GM19240 (cell line): ENCODE data around the gene GALNT16.
A peak's percentile ranks its signal among the peaks of the same experiment; 100 is the strongest.
"Not testable (repeated sequence)": the region's sequence is repeated elsewhere in the genome, so short reads cannot be mapped to it uniquely, and the experiment has no call there.

Source experiments
- DNase-seq: peaks from one replicate; pipeline ENCODE4 v3.0.0; 2011; ENCODE audit warnings: low spot score; ENCODE audit not compliant: insufficient read length

The GALNT16 gene

DNA sequence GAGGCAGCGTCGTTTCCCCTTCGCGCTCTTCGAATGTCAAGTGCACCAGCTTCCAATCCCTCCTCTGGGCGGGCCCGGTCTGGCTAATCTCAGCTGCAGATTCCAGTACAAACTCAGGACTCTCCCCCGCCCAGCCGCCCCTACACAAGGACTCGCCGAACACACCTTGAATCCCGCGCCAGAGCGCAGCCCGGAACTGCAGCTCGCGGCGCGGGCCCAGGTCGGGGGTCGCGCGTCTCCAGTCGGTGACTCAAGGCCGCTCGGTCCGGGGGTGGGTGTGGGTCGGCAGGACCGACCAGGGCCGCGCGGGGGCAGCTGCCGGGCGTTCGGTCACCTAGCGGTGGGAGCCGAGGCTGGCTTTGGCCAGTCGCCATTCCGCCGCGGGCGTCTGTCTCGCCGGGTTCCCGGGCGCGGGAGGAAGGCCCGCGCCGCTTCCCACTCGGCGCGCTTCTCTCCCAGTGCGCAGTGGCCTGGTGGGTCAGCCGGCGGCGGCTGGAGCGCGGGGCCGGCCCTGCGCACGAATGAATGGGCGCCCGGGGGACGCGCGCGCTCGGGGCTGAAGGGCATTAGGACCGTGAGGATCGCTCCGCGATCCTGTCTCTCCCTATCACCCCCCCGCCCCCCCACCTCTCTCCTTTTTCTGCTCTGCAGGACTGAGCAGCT lies at the start of gene GALNT16:
TSS of gene GALNT16 (plus strand) at position 632 of the 663 bp plus-strand sequence. CDS start 133 bp downstream, outside the sequence.
- no peak for DNase-seq

DNA sequence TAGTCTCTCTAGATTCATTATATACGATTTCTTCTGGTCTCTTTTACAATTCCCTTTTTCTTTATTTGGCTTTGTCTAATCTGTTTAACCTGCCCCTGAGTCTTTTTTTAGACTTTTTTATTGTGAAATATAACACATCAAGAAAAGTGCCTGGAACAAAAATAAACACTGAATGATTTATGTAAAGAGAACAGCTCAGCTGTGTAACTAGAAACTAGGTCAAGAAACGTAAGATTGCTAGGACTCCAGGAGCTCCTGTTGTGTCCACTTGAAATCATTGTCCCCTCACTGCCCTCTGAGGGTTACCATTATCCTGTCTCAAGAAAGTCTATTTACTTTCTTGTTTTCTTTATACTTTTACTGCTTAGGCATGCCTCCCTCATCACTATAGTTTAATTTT lies 45.6 kb upstream of the GALNT16 start:
- DNase-seq: no peak

DNA sequence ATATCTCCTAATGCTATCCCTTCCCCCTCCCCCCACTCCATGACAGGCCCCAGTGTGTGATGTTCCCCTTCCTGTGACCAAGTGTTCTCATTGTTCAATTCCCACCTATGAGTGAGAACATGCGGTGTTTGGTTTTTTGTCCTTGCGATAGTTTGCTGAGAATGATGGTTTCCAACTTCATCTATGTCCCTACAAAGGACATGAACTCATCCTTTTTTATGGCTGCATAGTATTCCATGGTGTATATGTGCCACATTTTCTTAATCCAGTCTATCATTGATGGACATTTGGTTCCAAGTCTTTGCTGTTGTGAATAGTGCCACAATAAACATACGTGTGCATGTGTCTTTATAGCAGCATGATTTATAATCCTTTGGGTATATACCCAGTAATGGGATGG lies 42.3 kb upstream of the GALNT16 start:
- DNase-seq: not testable (repeated sequence)

DNA sequence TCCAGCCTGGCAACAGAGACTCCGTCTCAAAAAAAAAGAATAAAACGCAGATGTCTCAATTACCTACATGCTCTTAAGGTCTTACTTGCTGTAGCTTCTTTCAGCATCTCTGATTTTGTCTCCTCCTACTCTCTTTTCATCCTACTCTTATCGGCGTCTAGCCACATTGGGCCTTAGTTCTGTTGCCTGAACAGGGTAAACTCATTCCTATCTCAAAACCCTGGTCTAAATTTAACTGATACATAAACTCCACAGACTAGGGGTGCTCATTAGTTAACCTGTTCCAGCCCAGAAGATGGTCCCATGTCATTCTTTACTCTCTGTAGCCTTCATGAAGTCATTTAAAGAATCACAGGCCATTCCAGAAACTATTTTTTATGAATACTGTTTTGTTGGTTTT lies 35.0 kb upstream of the GALNT16 start:
- DNase-seq: no peak

DNA sequence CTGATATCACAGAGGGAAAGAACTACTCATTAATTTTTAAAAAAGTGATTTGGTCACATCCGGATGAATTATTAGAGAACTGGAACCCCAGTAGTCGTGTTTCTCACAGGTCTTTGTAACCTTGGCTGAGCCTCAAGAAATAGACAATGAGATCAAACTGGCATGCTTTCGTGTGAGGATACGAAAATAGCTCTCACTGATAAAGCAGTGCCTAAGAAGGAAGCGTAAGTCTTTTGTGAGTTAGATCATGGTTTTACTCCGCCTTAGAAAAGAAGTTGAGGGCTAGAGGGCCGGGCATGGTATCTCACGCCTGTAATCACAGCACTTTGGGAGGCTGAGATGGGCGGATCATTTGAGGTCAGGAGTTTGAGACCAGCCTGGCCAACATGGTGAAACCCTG lies 33.8 kb upstream of the GALNT16 start:
- no peak for DNase-seq

DNA sequence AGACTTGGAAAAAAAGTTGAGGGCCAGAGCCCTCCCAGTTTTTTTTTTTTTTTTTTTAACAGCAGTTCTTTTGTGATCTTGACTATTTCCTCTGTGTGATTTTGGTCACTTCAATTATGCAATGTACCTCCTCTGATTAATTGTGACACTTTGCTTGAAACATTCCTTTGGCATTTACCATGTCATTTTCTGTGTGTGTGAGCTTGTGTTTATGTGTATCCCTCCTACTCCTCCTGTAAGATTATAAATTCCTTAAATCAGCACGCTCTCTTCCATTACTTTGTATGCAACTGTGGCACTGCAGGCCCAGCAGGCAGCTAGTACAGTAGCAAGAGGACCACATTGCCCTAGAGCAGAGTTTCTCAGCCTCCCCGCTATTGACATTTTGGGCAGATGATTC lies 33.2 kb upstream of the GALNT16 start:
- no peak for DNase-seq

DNA sequence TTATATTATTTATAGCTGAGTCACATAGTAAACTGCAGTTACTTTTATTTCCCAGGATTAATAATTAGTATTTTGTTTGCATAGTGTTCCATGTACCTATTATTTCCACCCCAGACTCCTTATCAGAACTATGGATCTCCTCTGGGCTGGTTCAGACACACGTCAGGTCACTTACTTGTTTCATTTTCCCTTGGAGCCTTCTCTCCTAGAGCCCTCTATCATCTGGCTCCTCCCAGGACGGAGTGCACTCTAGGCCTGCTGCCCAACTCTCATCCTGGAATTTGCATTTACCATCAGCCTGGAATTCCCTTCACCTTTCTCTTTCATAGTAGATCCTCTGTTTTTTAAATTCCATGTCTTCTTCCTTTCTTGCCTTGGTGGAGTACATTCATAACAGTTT lies 28.5 kb upstream of the GALNT16 start:
- no peak for DNase-seq

DNA sequence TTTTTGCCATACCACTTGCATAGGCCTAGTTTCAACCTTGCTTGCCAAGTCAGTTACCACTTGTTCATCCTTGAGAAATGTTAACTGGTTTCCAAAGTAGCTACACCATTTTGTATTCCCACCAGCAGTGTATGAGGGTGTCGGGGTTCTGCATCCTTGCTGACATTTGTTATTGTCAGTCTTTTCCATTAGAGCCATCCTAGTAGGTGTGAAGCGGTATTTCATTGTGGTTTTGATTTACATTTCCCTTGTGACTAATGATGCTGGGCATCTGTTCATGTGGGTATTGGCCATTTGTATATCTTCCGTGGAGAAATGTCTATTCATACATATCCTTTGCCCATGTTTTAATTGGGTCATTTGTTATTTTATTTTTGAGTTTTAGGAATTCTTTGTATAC lies 27.6 kb upstream of the GALNT16 start:
- DNase-seq: no peak

DNA sequence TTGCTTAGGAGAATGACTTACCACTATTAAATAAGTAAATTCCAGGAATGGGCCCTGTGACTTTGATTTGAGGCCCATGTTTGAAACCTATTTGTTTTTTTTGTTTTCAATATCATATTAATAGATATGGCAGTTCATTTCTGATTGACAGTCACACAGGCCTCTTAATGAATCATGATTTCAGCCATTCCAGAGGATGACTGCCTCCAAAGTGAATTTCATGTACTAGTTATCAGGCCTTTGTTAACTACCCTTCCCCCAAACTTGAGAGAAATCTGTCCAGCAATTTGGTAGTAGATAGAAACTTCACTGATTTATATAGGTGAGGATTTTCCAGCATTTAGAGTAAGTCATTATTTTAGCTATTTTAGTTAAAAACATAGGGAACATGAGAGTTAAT lies 25.9 kb upstream of the GALNT16 start:
- DNase-seq: no peak

DNA sequence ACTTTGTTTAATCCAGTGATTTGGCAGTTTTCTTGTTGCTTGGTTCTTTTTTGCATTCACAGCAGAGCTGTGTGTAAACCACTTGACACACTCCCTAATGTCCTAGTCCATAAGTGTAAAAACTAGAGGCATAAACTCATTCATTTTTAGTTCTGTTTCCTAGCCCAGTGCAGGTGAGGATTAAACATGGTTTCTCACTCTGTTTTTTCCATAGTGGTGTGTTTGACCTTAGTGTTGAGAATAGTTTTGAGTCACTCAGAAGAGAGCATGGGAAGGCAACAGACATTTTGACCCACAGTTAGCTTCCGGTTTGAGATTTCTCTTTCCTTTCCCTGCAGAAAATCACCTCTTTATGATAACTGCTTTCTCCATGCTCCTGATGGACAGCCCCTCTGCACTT lies 24.2 kb upstream of the GALNT16 start:
- no peak for DNase-seq

DNA sequence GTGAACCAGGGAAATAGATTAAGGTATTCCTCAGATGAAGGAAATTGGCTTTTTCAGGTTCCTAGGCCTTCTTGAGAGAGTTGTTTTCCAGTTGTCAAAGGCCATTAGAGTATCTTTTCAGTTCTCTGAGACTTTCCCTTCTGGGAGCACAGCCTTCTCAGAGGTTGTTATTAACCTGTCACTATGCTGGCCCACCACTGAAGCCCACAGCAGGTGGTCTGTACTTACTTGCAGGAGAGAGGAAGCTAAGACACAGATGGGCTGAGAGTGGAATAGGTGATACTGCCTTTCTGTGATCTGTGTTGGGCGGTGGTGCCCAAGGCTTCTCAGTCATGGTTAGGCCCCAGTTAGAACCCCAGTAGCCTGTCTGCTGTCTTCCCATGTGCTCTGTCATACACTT lies 22.8 kb upstream of the GALNT16 start:
- no peak for DNase-seq

DNA sequence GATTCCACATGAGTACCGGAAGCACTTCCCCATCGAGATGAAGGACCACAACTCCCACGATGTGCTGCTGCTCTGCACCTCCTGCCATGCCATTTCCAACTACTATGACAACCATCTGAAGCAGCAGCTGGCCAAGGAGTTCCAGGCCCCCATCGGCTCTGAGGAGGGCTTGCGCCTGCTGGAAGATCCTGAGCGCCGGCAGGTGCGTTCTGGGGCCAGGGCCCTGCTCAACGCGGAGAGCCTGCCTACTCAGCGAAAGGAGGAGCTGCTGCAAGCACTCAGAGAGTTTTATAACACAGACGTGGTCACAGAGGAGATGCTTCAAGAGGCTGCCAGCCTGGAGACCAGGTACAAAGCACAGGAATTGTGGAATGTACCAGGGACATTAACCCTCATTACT lies 22.4 kb upstream of the GALNT16 start:
- DNase-seq: no peak

DNA sequence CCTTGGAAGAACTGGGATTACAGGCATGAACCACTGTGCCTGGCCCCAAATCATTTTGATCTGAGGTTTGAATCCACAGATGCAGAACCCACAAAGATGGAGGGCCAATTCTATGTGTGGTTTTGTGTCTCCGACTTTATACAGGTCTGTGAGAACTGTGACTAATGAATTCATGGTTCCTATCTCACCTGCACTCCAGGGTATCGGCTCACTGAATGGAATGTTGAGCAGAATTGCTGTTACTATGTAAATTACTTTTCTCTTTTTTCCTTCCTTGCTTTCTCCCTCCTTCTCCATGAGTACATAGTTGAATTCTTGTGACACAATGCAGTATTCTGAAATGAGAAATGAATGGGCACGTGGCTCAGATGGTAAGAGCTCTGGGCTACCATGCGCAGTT lies 21.1 kb upstream of the GALNT16 start:
- DNase-seq: no peak

DNA sequence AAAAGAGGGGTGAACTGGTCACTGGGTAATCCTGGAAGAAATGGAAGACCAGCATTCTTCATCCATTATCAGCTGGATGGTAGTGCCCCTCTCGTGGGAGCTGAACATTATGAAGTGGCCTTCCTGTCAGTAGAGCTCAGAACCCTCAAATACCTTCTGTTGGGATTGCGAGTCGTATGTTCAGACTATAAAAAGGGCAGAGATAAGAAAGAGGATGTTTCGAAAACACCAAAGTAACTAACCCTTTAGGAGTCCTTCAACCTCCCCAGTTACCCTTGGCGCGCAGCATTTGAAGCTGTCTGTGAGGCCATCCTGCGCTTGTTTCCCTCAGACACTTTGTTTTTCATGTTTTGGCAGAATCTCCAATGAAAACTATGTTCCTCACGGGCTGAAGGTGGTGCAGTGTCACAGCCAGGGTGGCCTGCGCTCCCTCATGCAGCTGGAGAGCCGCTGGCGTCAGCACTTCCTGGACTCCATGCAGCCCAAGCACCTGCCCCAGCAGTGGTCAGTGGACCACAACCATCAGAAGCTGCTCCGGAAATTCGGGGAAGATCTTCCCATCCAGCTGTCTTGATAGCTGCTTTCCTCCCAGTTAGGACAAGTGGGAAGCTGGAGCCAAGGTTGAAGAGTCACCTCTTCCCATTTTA lies 19.3 kb upstream of the GALNT16 start:
- DNase-seq: no peak

DNA sequence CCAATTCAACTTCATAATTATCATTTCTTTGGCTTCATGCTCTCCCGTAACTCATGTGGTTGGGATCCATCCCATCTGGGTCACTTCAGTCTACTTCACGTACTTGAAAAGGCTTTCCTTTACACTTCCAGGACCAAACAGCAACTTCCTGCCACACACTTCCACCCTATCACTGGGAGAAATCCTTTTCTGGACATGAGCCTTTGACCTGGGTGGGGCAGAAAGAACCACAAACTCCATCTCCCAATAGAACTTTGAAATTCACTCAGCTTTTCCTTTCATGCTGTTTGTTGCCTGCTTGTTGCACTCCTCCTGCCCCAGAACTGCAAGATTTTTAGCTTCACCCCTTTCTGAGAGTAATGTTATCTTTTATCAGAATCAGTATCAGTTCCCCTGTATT lies 18.4 kb upstream of the GALNT16 start:
- DNase-seq: no peak

DNA sequence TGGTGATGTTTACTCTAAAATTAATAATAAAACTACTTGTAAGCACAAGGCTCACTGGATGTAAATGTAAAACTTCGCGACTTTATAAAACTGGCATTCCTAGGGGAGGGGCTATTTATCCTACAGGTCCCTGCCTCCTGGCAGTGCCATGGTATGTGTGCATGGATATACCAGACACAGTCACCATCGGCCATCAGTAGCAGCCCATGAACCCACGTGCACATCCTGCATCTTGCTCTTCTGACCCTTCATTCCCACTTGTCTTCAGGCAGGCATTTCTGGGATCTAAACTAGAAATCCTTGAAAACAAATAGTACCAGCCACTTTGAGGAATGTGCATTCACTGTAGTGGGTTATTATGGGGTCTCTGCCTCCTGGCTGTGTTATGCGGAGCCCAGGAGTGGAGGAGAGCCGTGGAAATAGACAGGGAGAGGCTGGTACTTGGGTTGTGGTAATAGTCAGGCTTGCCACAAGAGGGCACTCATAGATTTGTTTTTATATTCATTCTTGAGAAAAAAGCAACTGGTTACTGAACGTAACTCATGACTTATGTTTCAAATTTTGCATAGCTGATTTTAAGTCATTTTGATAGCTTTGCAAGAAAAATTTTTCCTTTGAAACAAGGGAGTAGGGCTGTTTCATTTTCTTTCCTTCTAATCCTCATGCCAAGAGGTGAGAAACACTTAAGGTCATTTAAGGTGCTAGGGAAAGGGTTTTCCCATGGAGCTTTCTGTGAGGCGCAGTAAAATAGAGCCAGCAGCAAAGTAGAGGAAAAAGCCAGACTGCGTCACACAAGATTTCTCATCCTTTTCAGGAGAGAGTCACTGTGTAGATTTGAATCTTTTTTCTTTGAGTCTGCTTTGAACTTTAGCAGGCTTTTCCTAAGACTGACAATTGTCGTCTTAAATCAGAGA lies 17.4 kb upstream of the GALNT16 start:
- peak; percentile 55 for DNase-seq

DNA sequence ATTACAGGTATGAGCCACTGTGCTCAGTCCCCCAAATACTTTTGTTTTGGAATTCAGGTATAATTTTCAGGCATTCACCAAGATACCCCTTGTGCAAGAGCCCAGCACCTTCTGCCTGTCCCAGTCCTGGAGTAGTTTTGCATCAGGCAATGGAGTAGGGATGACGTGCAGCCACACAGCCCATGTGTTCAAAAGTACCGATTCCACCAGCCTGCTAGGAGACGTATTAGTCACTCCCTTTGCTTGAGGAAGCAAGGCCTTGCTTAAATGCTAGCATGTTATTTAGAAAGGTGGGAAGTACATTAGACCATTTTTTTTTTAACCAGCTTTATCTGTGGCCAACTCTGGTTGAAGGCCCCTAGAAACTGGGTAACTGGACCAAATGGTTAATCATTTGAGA lies 15.0 kb upstream of the GALNT16 start:
- DNase-seq: no peak

DNA sequence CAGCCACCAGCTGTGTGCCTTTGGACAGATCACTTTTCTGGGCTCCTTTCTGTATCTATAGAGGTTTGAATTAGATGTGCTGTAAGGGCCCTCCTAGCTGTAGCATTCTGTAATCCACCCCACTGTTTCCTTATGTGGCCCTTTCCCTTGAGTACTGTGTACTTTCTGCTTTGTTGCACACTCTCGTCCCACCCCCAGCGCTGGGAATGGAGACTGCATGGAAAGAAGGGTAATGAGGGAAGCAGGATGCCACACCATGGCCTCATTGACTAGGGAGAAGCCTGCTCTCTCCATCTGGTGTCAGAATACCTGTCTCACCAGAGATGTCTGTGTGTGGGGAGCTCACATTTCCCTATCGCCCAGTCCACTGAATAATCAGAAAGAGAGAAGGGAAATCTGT lies 13.6 kb upstream of the GALNT16 start:
- no peak for DNase-seq

DNA sequence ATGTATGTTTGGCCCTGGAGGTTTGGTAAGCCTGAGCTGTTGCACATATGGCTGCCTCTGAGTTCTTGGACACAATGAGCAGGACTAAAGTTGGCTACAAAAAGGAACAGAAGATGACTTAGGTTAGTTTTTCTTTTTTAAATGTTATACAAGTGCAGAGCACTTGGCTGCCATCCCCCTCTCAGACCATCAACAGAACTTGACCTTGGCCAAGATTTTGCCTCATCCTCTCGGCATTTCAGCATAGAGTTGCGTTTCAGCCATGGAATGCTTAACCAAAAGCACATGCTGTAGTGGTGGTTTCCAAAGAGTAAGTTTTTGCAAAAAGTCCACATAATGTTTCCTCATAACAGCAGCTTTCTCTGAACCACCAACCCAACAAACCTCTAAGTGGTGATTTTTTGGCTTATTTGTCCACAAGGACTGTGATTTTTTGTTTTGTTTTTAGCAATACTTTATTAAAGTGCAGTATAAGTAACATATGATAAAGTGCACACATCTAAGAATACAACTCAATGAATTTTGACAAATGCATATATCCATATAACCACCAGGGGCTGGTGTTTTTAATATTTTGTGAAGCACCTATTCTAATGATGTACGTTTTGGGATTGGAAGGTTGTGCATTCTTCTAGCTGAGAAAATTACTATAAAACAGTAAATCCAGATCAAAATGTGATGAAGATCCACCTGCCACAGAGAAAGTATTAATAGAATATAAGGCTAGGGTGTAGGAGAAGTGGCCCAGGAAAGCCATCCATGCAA lies 12.1 kb upstream of the GALNT16 start:
- DNase-seq: no peak

DNA sequence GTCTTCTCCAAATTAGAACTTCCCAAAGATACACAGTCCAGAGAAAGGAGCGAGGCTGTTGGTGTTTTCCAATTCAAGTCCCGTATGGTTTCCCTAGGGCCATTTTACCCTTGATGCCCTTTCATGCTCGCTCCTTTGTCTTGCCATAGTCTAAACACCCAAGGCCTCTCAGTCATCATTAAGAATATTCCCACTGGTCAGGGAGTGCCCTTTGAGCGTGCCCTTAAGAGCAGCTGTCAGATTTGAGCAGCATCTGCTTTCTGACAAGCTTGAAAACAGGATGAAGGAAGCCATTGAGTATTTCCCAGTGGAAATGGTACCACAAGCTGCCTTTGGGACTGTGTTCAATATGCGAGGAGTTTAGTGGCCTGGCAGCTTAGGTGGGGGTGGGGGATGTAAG lies 10.4 kb upstream of the GALNT16 start:
- no peak for DNase-seq

DNA sequence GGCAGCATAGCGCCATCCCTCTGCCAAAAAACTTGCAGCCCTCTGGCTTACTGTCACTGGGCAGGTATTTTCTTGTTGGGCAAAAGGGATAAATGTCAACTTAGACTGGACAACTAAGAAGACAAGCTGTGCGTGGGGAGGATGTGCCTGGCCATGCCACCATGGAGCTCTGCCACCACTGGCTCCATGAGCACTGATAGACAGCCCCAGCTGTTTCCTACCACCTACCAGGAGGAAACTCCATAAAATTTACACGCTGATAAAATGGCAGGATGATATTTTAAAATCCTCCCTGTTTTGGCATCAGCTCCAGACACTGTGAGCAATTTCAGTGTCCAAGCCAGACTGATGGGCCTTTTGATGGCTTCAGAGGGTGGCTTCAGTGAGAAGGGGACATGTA lies 7.1 kb upstream of the GALNT16 start:
- no peak for DNase-seq

DNA sequence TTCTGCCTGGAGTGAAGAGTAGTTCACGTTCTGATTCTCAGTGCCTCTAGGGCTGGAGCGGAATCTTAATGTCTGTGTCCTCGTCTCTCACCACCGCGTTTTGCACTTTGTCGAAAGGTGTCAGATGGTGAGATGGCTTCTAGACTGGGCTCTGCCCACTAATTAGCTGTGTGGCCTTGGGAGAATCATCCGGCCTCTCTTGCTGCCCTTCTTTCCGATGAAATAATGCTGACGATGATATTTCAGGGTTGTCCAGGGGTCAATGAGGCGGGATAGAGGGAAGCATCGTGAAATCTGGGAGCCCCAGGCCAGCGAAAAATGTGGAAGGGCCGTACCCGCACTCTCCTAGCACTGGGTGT lies 811 bp upstream of the GALNT16 start:
- no peak for DNase-seq
